ENCODE measurements around the gene YIF1A. TPM values are rescaled to one million over a fixed set of nuclear protein-coding genes. Genes with fewer than 3 reads are reported as not detected.

YIF1A gene
- total and polyA plus RNA-seq, 2 donors (not counting 3 experiments of a cell fraction or from before 2014, with no cell fraction given) = 104 to 271 TPM

- Histone ChIP-seq H2AFZ (ENCODE audit: low read depth, low read length) (no peak overlapping the region), H3K4me1 (ENCODE audit: control insufficient read depth, extremely low read depth, insufficient read depth, low read length) (no peaks in the 10 kb centered on the region), H3K4me3 (replicated peaks in 1 of 3; ENCODE audit: insufficient read depth in 1 of 3, low read depth in 1 of 3, low read length in 3 of 3) (no peak overlapping the region), H3K27me3 (ENCODE audit: control insufficient read depth in 2 of 2, insufficient read depth in 2 of 2, low read length in 2 of 2) (peaks cover 2 to 7% of the 10 kb centered on the region in 2 experiments), H3K27ac (ENCODE audit: insufficient read depth, low read depth, low read length) (no peak overlapping the region), H3K36me3 (ENCODE audit: control insufficient read depth in 2 of 2, extremely low read depth in 1 of 2, insufficient read depth in 2 of 2, low read length in 2 of 2) (no peaks in the 10 kb centered on the region), H3K9me3 (replicated peaks; ENCODE audit: control insufficient read depth, insufficient read depth, low read length) (no peaks in the 10 kb centered on the region), H3K9me1 (replicated peaks; ENCODE audit: control insufficient read depth, extremely low read depth, insufficient read depth, low read length) (no peaks in the 10 kb centered on the region), H4K20me1 (replicated peaks; ENCODE audit: control insufficient read depth, extremely low read depth, insufficient read depth, low read length) (no peaks in the 10 kb centered on the region), H3K9ac (replicated peaks; ENCODE audit: extremely low read depth, insufficient read depth, low read length) (no peak overlapping the region), H3K4me2 (ENCODE audit: insufficient read depth, low read length) (no peak overlapping the region), H3K79me2 (ENCODE audit: control insufficient read depth, insufficient read depth, low read length) (no peaks in the 10 kb centered on the region)
- dilution Hi-C loops (cut with MboI; ENCODE audit: extremely low pct_ligation_motif_present, low sequenced_read_pairs) (no loop called here), intact Hi-C loops (cut with micrococcal nuclease) (no loop called here)
- TF ChIP-seq CTCF (IDR thresholded peaks at IDR 0.05; ENCODE audit: extremely low read depth in 1 of 2, insufficient read depth in 1 of 2, low read depth in 1 of 2, low read length in 2 of 2) = no peak
- no peak for TF ChIP-seq POLR2A (IDR thresholded peaks at IDR 0.05; ENCODE audit: low read depth, low read length)
- no peak for TF ChIP-seq EZH2 (IDR thresholded peaks at IDR 0.05; ENCODE audit: borderline replicate concordance, low read depth, low read length, severe bottlenecking)
- TF ChIP-seq FOS (IDR thresholded peaks at IDR 0.05; ENCODE audit: borderline replicate concordance, insufficient read depth, low read length) = no peak
- no peak for TF ChIP-seq MYC (IDR thresholded peaks at IDR 0.05; ENCODE audit: low read depth, low read length)
- no peak for TF ChIP-seq JUN (IDR thresholded peaks at IDR 0.05; ENCODE audit: borderline replicate concordance, insufficient read depth, insufficient read length, low read depth)
- TF ChIP-seq POLR2AphosphoS5 (IDR thresholded peaks at IDR 0.05; ENCODE audit: insufficient read depth, low read depth, low read length) = no peak
- no peak for TF ChIP-seq GATA2 (IDR thresholded peaks at IDR 0.05; ENCODE audit: insufficient read depth, insufficient read length, low read depth, low read length)
- TF ChIP-seq MAX (IDR thresholded peaks at IDR 0.05; ENCODE audit: insufficient read depth, insufficient read length) = no peak
- FAIRE-seq (no peak), DNase-seq (ENCODE audit: low read depth, low spot score) (no peak)
- no TSS peak for BruUV-seq (replicated peaks)
- ChIA-PET POLR2A (no interaction called here), CTCF (interaction anchor here (2.0 kb wide), 1 partner anchor 11 kb away, joined by 24 read pairs; no protein-coding TSS in a partner anchor)
Measured at GRCh38 chr11:66322732-66323427, 33.9 kb upstream of the YIF1A start.
